GM12891 (cell line): ENCODE measurements around the gene CENPV.
A peak's percentile ranks its signal among the peaks of the same experiment; 100 is the strongest.

Source experiments
- DNase-seq: peaks from one replicate; pipeline ENCODE4 v3.0.0; 2011; ENCODE audit warnings: low spot score; ENCODE audit not compliant: insufficient read length
- FAIRE-seq: peaks from 2 replicates; lab custom pipeline; 2011; peaks lifted over from hg19 to GRCh38; lab: Jason Lieb, UNC
- PAX5 ChIP-seq: IDR thresholded peaks from 2 replicates; pipeline ENCODE4 v1.6.1; 2011; ENCODE audit warnings: low read length, moderate library complexity, mild to moderate bottlenecking; ENCODE audit not compliant: insufficient read depth, severe bottlenecking
- POLR2A ChIP-seq: IDR thresholded peaks from 2 replicates; pipeline ENCODE4 v1.6.1; 2011; ENCODE audit warnings: low read depth, low read length, control low read depth
- POLR2AphosphoS5 ChIP-seq: IDR thresholded peaks from 2 replicates; pipeline ENCODE4 v1.6.1; 2011; ENCODE audit warnings: low read depth, low read length, control low read depth
- POU2F2 ChIP-seq: IDR thresholded peaks from 2 replicates; pipeline ENCODE4 v1.6.1; 2011; ENCODE audit warnings: low read depth, mild to moderate bottlenecking, control low read depth, low read length, moderate library complexity
- SPI1 ChIP-seq: IDR thresholded peaks from 2 replicates; pipeline ENCODE4 v1.6.1; 2011; ENCODE audit warnings: low read depth, low read length, control low read depth
- TAF1 ChIP-seq: IDR thresholded peaks from 2 replicates; pipeline ENCODE4 v1.6.1; 2011; ENCODE audit warnings: low read depth, low read length, control low read depth

CENPV gene

GRCh38 chr17:16381496-16381820 is 28.2 kb upstream of the CENPV start:
- no peak for TF ChIP-seq TAF1
- no peak; the same call in 1 of the 2 replicates for TF ChIP-seq POU2F2
- no peak for TF ChIP-seq POLR2AphosphoS5
- TF ChIP-seq SPI1: no peak
- no peak for TF ChIP-seq POLR2A
- no peak for TF ChIP-seq PAX5
- no peak for DNase-seq
- FAIRE-seq: peak; percentile 9

DNA sequence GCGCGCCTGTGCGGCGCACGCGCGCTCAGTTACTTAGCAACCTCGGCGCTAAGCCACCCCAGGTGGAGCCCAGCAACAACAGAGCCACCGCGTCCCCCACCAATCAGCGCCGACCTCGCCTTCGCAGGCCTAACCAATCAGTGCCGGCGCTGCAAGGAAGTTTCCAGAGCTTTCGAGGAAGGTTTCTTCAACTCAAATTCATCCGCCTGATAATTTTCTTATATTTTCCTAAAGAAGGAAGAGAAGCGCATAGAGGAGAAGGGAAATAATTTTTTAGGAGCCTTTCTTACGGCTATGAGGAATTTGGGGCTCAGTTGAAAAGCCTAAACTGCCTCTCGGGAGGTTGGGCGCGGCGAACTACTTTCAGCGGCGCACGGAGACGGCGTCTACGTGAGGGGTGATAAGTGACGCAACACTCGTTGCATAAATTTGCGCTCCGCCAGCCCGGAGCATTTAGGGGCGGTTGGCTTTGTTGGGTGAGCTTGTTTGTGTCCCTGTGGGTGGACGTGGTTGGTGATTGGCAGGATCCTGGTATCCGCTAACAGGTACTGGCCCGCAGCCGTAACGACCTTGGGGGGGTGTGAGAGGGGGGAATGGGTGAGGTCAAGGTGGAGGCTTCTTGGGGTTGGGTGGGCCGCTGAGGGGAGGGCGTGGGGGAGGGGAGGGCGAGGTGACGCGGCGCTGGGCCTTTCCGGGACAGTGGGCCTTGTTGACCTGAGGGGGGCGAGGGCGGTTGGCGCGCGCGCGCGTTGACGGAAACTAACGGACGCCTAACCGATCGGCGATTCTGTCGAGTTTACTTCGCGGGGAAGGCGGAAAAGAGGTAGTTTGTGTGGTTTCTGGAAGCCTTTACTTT is 27.6 kb upstream of the CENPV start, which contains the start of gene UBB:
Gene UBB (plus strand): TSS at position 452 of the 856 bp plus-strand sequence. CDS start 817 bp downstream, outside the sequence.
- TF ChIP-seq POU2F2 (peak; percentile 99), POLR2AphosphoS5 (peak; percentile 100), TAF1 (peak; percentile 99), SPI1 (no peak), POLR2A (peak; percentile 100), PAX5 (no peak)
- FAIRE-seq: peak; percentile 97
- peak; percentile 88 for DNase-seq

DNA sequence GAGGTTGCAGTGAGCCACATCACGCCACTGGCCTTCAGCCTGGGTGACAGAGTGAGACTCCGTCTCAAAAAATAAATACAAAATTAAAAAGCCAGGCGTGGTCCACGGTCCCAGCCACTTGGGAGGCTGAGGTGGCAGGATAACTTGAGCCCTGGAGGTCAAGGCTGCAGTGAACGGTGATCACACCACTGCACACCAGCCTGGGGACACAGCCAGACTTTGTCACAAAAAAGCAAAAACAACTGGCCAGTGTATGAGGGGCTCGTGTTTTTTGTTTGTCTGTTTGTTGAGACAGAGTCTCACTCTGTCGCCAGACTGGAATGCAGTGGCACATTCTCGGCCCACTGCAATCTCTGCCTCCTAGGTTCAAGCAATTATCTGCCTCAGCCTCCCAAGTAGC is 26.4 kb upstream of the CENPV start:
- DNase-seq (no peak), FAIRE-seq (no peak)
- TF ChIP-seq POLR2A (no peak), SPI1 (no peak), POU2F2 (no peak), PAX5 (no peak), TAF1 (no peak), POLR2AphosphoS5 (no peak)

DNA sequence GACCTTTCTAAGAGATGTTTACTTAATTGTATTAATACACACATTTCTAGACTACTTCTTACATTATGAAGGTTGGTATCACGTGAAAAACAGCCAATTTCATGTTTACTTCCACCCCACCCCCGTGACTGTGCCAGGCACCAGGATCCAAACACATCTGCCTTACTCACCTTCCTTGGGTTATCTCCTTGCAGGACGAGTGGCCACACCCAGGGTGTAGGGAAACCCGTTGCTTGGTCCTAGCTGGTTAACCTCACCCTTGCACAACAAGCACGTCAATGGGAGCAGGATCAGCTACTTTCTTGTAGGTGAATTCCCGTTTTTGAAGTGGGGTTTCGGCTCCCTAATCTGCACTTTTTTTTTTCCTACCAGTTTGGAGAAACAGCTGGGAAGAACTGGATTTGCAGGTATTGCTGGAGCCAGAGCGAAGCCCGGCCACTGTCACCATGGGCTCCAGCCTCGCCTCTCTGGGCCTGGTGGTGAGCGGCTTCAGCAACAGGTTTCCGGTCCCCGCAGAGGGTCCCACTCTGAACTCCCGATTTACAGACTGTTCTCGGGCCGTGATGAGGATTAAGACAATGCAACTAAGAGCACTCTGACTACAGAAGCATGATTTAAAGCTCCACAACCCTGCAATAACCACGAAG is 25.5 kb upstream of the CENPV start:
- DNase-seq (no peak), FAIRE-seq (no peak)
- TF ChIP-seq SPI1 (no peak), TAF1 (no peak), POU2F2 (no peak), POLR2AphosphoS5 (no peak), POLR2A (no peak), PAX5 (no peak)

DNA sequence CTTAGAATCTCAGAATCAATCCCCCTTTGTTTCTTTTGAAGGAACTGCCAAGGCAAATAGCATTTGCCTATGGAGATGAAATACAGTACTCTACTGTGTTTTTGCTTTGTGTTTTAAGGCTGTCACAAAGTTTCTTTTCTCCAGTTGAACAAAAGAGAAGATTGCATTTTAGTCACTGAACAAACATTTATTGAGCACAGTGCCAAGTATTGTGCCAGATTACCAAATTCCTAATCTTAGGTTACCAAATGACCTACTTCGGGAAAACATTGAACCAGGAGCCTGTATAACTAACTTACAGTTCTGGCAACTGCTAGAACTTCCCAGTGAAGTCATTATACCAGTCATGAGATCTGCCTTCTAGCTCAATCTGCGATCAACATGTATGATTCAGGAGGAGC is 24.7 kb upstream of the CENPV start:
- FAIRE-seq (no peak), DNase-seq (no peak)
- TF ChIP-seq TAF1 (no peak), PAX5 (no peak), POLR2A (no peak), POLR2AphosphoS5 (no peak), POU2F2 (no peak), SPI1 (no peak)

GRCh38 chr17:16374146-16374938 is 21.1 kb upstream of the CENPV start:
- no peak for DNase-seq
- TF ChIP-seq POU2F2: no peak
- no peak for TF ChIP-seq TAF1
- TF ChIP-seq POLR2A: no peak
- TF ChIP-seq POLR2AphosphoS5: no peak
- TF ChIP-seq SPI1: no peak
- no peak for FAIRE-seq

DNA sequence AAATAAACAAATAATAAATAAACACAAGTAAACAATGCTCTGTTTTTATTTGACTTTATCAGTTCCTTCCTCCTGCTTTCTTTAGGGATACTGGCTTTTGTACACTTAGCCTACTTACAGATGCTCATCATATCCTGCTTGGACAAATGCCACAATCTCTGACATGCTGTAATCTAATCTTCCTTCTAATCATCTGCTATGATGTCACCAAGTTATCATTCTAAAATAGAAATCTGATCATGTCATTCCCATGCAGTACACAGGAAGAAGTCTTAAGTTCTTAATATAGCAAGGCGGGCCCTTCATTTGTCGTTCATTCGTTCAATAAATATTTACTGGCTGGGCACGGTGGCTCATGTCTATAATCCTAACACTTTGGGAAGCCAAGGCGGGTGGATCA is 18.5 kb upstream of the CENPV start:
- no peak for FAIRE-seq
- TF ChIP-seq POLR2AphosphoS5: no peak
- no peak for DNase-seq

- TF ChIP-seq POLR2AphosphoS5 (no peak), SPI1 (no peak), PAX5 (no peak), POLR2A (no peak), TAF1 (no peak), POU2F2 (no peak)
- no peak for FAIRE-seq
- DNase-seq: no peak
These were observed 11.4 kb upstream of the CENPV start for GRCh38 chr17:16364625-16365024.
